GM12878 (cell line): Measurements from ENCODE around the gene COL1A1. TPM values are rescaled to one million over a fixed set of nuclear protein-coding genes. Genes with fewer than 3 reads are reported as not detected.
A peak's percentile ranks its signal among the peaks of the same experiment; 100 is the strongest.

Experiments used
- ATAC-seq: fragments of 200-7000 bp; cut with Tn5 transposase; 3 replicates; pipeline ENCODE4 v1.9.1; 2020; ENCODE audit warnings: mild to moderate bottlenecking, moderate library complexity
- BruUV-seq: library from RNA; stranded (reverse); fragments of 400-500 nt; replicated peaks from 2 replicates; lab custom pipeline; 2021; lab: Mats Ljungman, UMichigan
- CTCF ChIA-PET: fragments of 300-600 bp; sonication (Branson Sonifier 250); formaldehyde crosslinking; extraction: SDS; loops from one replicate; lab custom pipeline; 2021; ENCODE audit warnings: inconsistent platforms; lab: Yijun Ruan, JAX
- POLR2A ChIA-PET: fragments of 350-600 bp; formaldehyde crosslinking; extraction: SDS; loops from one replicate; lab custom pipeline; 2021; ENCODE audit warnings: inconsistent platforms; lab: Charles Lee
- RAD21 ChIA-PET: fragments of 300-600 bp; sonication (Branson Sonifier 250); formaldehyde crosslinking; loops from one replicate; lab custom pipeline; 2023; ENCODE audit warnings: antibody characterized with exemption; ENCODE audit not compliant: unreplicated experiment; lab: Charles Lee
- SMC1A ChIA-PET: fragments of 300-600 bp; sonication (Branson Sonifier 250); formaldehyde crosslinking; loops from one replicate; lab custom pipeline; 2023; ENCODE audit not compliant: unreplicated experiment, uncharacterized antibody; lab: Charles Lee
- DNase-seq: peaks from one replicate; pipeline ENCODE4 v3.0.0-alpha.2; 2011; ENCODE audit warnings: low read depth, low spot score
- FAIRE-seq: peaks from 3 replicates; lab custom pipeline; 2011; peaks lifted over from hg19 to GRCh38; lab: Jason Lieb, UNC
- H2AFZ ChIP-seq: 2 replicates; pipeline ENCODE4 v1.6.0; 2011; ENCODE audit warnings: low read depth, low read length, control low read depth; ENCODE audit not compliant: control insufficient read depth
- H3K27ac ChIP-seq: 2 replicates; pipeline ENCODE4 v1.5.1; 2011; ENCODE audit warnings: control low read depth; ENCODE audit not compliant: control insufficient read depth, insufficient read depth
- H3K27me3 ChIP-seq, 2 experiments: replicated peaks in 1 of 2; 2 replicates each; pipeline versions ENCODE4 v1.6.0 to v1.6.1; 2011; ENCODE audit warnings: low read length in 1 of 2; ENCODE audit not compliant: control insufficient read depth in 2 of 2, insufficient read depth in 2 of 2
- H3K36me3 ChIP-seq, 2 experiments: 2 replicates each; pipeline ENCODE4 v1.5.1; 2011; ENCODE audit warnings: low read length in 1 of 2; ENCODE audit not compliant: control insufficient read depth in 2 of 2, insufficient read depth in 2 of 2
- H3K4me1 ChIP-seq: 2 replicates; pipeline ENCODE4 v1.6.1; 2011; ENCODE audit warnings: mild to moderate bottlenecking, low read length, moderate library complexity, mixed read lengths; ENCODE audit not compliant: control insufficient read depth, insufficient read depth
- H3K4me2 ChIP-seq: 2 replicates; pipeline ENCODE4 v1.6.0; 2011; ENCODE audit warnings: control low read depth; ENCODE audit not compliant: control insufficient read depth, insufficient read depth
- H3K4me3 ChIP-seq: fragments of 200-600 bp; sonication (generic); 2 replicates; pipeline ENCODE4 v1.5.1; 2016
- H3K79me2 ChIP-seq: 2 replicates; pipeline ENCODE4 v1.6.0; 2011; ENCODE audit warnings: low read length; ENCODE audit not compliant: control insufficient read depth, insufficient read depth
- H3K9ac ChIP-seq: 2 replicates; pipeline ENCODE4 v1.8.0; 2011; ENCODE audit warnings: low read length, control low read depth, mixed read lengths; ENCODE audit not compliant: control insufficient read depth, insufficient read depth
- H3K9me3 ChIP-seq: replicated peaks from 3 replicates; pipeline ENCODE4 v1.5.1; 2011; ENCODE audit warnings: mild to moderate bottlenecking, low read length; ENCODE audit not compliant: control insufficient read depth, insufficient read depth
- H4K20me1 ChIP-seq: 2 replicates; pipeline ENCODE4 v1.6.0; 2011; ENCODE audit not compliant: control insufficient read depth, insufficient read depth
- BACH1 ChIP-seq: fragments of 450-650 bp; IDR thresholded peaks from 2 replicates; pipeline ENCODE4 v1.6.1; 2017; ENCODE audit warnings: mild to moderate bottlenecking, borderline replicate concordance
- BCLAF1 ChIP-seq: fragments of 450-650 bp; IDR thresholded peaks from 2 replicates; pipeline ENCODE4 v1.6.1; 2017; ENCODE audit warnings: antibody characterized with exemption, mild to moderate bottlenecking, moderate library complexity
- CEBPB ChIP-seq, 2 experiments: fragments of 150-350 bp in 1 of 2; IDR thresholded peaks; 2 replicates each; pipeline ENCODE4 v1.6.1; 2012 to 2014; ENCODE audit warnings: low read depth in 2 of 2, low read length in 2 of 2, borderline replicate concordance in 1 of 2, inconsistent platforms in 1 of 2
- EED ChIP-seq: sonication (generic); IDR thresholded peaks from 2 replicates; pipeline ENCODE4 v1.6.1; 2016; ENCODE audit warnings: antibody characterized with exemption, low read depth
- FOXK2 ChIP-seq: fragments of 450-650 bp; IDR thresholded peaks from 2 replicates; pipeline ENCODE4 v1.6.1; 2017; ENCODE audit warnings: mild to moderate bottlenecking, moderate library complexity
- HCFC1 ChIP-seq: fragments of 150-350 bp; IDR thresholded peaks from 2 replicates; pipeline ENCODE4 v1.6.1; 2014; ENCODE audit warnings: low read length
- HSF1 ChIP-seq: fragments of 150-350 bp; IDR thresholded peaks from 2 replicates; pipeline ENCODE4 v1.6.1; 2014; ENCODE audit warnings: mild to moderate bottlenecking, low read depth, low read length
- IKZF1 ChIP-seq: fragments of 450-650 bp; conservative IDR thresholded peaks from 2 replicates; pipeline ENCODE4 v1.6.1; 2017; ENCODE audit warnings: antibody characterized with exemption, mild to moderate bottlenecking
- KAT2A ChIP-seq: conservative IDR thresholded peaks from 2 replicates; pipeline ENCODE4 v1.6.1; 2011; ENCODE audit warnings: low read depth, low read length; ENCODE audit not compliant: control insufficient read depth
- KDM1A ChIP-seq: fragments of 200-600 bp; sonication (generic); IDR thresholded peaks from 2 replicates; pipeline ENCODE4 v1.6.1; 2016; ENCODE audit warnings: borderline replicate concordance
- MEF2B ChIP-seq: fragments of 450-650 bp; IDR thresholded peaks from 2 replicates; pipeline ENCODE4 v1.6.1; 2018; ENCODE audit warnings: mild to moderate bottlenecking, moderate library complexity; ENCODE audit not compliant: partially characterized antibody, poor library complexity, severe bottlenecking
- NFYB ChIP-seq: IDR thresholded peaks from 2 replicates; pipeline ENCODE4 v1.6.1; 2011; ENCODE audit warnings: low read depth, mild to moderate bottlenecking, low read length, improper control_type of control experiment, moderate library complexity; ENCODE audit not compliant: insufficient read depth
- NR2C2 ChIP-seq: IDR thresholded peaks from 2 replicates; pipeline ENCODE4 v1.6.1; 2011; ENCODE audit warnings: borderline replicate concordance, low read depth; ENCODE audit not compliant: control insufficient read depth, insufficient read length
- PAX5 ChIP-seq: IDR thresholded peaks from 2 replicates; pipeline ENCODE4 v1.6.1; 2011; ENCODE audit warnings: low read depth, low read length, borderline replicate concordance
- PML ChIP-seq: IDR thresholded peaks from 2 replicates; pipeline ENCODE4 v1.6.1; 2012; ENCODE audit warnings: low read length, inconsistent platforms
- POLR2A ChIP-seq: IDR thresholded peaks from 2 replicates; pipeline ENCODE4 v1.6.1; 2011; ENCODE audit warnings: low read depth, mild to moderate bottlenecking, low read length
- RB1 ChIP-seq: fragments of 450-650 bp; formaldehyde crosslinking; IDR thresholded peaks from 2 replicates; pipeline ENCODE4 v1.6.1; 2017; ENCODE audit warnings: mild to moderate bottlenecking, borderline replicate concordance
- SMC3 ChIP-seq: IDR thresholded peaks from 2 replicates; pipeline ENCODE4 v1.6.1; 2011; ENCODE audit warnings: low read length, improper control_type of control experiment, borderline replicate concordance
- SREBF1 ChIP-seq: IDR thresholded peaks from 2 replicates; pipeline ENCODE4 v1.6.1; 2012; ENCODE audit warnings: mild to moderate bottlenecking, low read length
- ZNF274 ChIP-seq: IDR thresholded peaks from one replicate; pipeline ENCODE4 v1.8.0; 2011; ENCODE audit not compliant: insufficient read length, insufficient read depth
- ZNF622 ChIP-seq: fragments of 450-650 bp; IDR thresholded peaks from 2 replicates; pipeline ENCODE4 v1.6.1; 2017; ENCODE audit warnings: mild to moderate bottlenecking, inconsistent platforms
- WGBS: methylation state at CpG from one replicate; pipeline ENCODE4 v1.1.6; 2016; ENCODE audit warnings: low lambda C conversion rate; ENCODE audit not compliant: insufficient replicate concordance, insufficient coverage; ENCODE audit errors: missing lambda C conversion rate; 5-methylcytosine and 5-hydroxymethylcytosine counted together
- in situ Hi-C: fragments of 300-500 bp; cut with MboI; formaldehyde crosslinking; loops from 9 replicates; pipeline ENCODE4 v1.14.3; 2018; ENCODE audit warnings: mixed read lengths
- intact Hi-C: fragments of 100-400 bp; cut with micrococcal nuclease; formaldehyde crosslinking; loops from one replicate; pipeline ENCODE4 v1.14.2; 2022; ENCODE audit not compliant: unreplicated experiment
- polyA plus RNA-seq, 11 experiments: library from polyadenylated mRNA; depleted of rRNA in 4 of 11; unstranded in 6 of 11; stranded (reverse) in 5 of 11; fragments of >200 nt; fragmentation: Nextera tagmentation in 4 of 11; fragmentation: Illumina TruSeq in 1 of 11; extraction: Ambion mirVana in 4 of 11; extraction: Trizol in 1 of 11; gene quantifications; 1 replicate in 1 of 11; 2 replicates in 10 of 11; pipeline versions ENCODE4 v1.2.1 to v1.2.3, GENCODE V29; 2011 to 2016; ENCODE audit warnings: inconsistent platforms in 2 of 11, missing spikeins in 2 of 11, low read depth in 1 of 11
- total RNA-seq, 4 experiments: library from RNA; depleted of rRNA in 3 of 4; stranded (reverse); fragments of >200 nt in 3 of 4; fragmentation: Illumina TruSeq in 1 of 4; extraction: Trizol in 1 of 4; gene quantifications; 2 replicates each; pipeline versions ENCODE4 v1.2.1 to v1.2.3, GENCODE V29; 2013 to 2021

Gene COL1A1
- total and polyA plus RNA-seq, 10 of the 15 experiments (the other 5 are each of a cell fraction or from before 2014, with no cell fraction given) = 0.18 to 7.7 (median 2.3) TPM

- peak overlapping the region; percentile 95 for H3K4me3 ChIP-seq
- H3K36me3 ChIP-seq = peaks cover 22 to 30% of the 10 kb centered on the region in 2 experiments
- FAIRE-seq (no peak), DNase-seq (no peak), ATAC-seq (0 out of 3 replicates have a peak, but pooled peaks have one; percentile 2)
- H2AFZ ChIP-seq = no peak overlapping the region
- WGBS = 1% methylated on average over 15 of the region's 15 CpGs
- BruUV-seq = no TSS peak
- peaks cover 6% of the 10 kb centered on the region for H4K20me1 ChIP-seq
- SMC1A ChIA-PET = interaction anchor here (1.3 to 3.4 kb wide), 7 partner anchors 8 to 53 kb away, joined by 3 to 15 read pairs (median 5); partner anchors contain the start of gene PDK2
- intact Hi-C loops = loop anchor here (5.0 kb wide), 1 partner anchor 50 kb away; the partner anchor contains the start of gene PDK2
- CTCF ChIA-PET = interaction anchor here (0.7 to 9.3 kb wide), 10 partner anchors 8 to 53 kb away, joined by 3 to 99 read pairs (median 4); partner anchors contain the start of gene PDK2
- peaks cover 44% of the 10 kb centered on the region for H3K4me1 ChIP-seq
- H3K9ac ChIP-seq = peak overlapping the region; percentile 92
- H3K79me2 ChIP-seq = peaks cover 90% of the 10 kb centered on the region
- peak overlapping the region; percentile 89 for H3K27ac ChIP-seq
- H3K9me3 ChIP-seq = no peaks in the 10 kb centered on the region
- peak overlapping the region; percentile 96 for H3K4me2 ChIP-seq
- POLR2A ChIA-PET = interaction anchor here (0.5 to 2.5 kb wide), 8 partner anchors 8 to 570 kb away, joined by 3 to 7 read pairs (median 4); no protein-coding TSS in a partner anchor
- H3K27me3 ChIP-seq = no peaks in the 10 kb centered on the region
- RAD21 ChIA-PET = interaction anchor here (0.7 to 2.9 kb wide), 6 partner anchors 11 to 51 kb away, joined by 3 to 19 read pairs (median 4); partner anchors contain the start of gene SGCA
- in situ Hi-C loops = no loop called here
- TF ChIP-seq BCLAF1 = no peak
- TF ChIP-seq KDM1A = no peak
- TF ChIP-seq HSF1 = no peak
- TF ChIP-seq RB1 = no peak
- no peak for TF ChIP-seq BACH1
- TF ChIP-seq CEBPB (IDR thresholded peaks at IDR 0.05; ENCODE audit: borderline replicate concordance in 1 of 2, low read depth in 2 of 2, low read length in 2 of 2) = no peak
- TF ChIP-seq NR2C2 = no peak
- no peak for TF ChIP-seq ZNF622
- TF ChIP-seq NFYB = no peak
- TF ChIP-seq FOXK2 = no peak
- peak; percentile 9; the same call in 1 of the 2 replicates for TF ChIP-seq POLR2A
- TF ChIP-seq HCFC1 = 0 out of 2 replicates have a peak, but pooled peaks have one; percentile 2
- no peak for TF ChIP-seq PAX5
- peak; percentile 39; the same call in 1 of the 2 replicates for TF ChIP-seq IKZF1
- no peak for TF ChIP-seq MEF2B
- TF ChIP-seq SMC3 = no peak
- TF ChIP-seq KAT2A = no peak
- no peak for TF ChIP-seq PML
- no peak for TF ChIP-seq ZNF274
- no peak for TF ChIP-seq SREBF1
- peak; percentile 50; the same call in 1 of the 2 replicates for TF ChIP-seq EED
Measured at GRCh38 chr17:50146927-50147665, 54.3 kb downstream of the COL1A1 start.
